NCI-H128 (cell line): Measurements from ENCODE around the gene CHIC2.
"Not testable (repeated sequence)": the region's sequence is repeated elsewhere in the genome, so short reads cannot be mapped to it uniquely, and the experiment has no call there.

Experiments
- DNase-seq: peaks from one replicate; lab custom pipeline; 2025; ENCODE audit not compliant: unreplicated experiment; lab: John Stamatoyannopoulos, UW

Gene CHIC2

GRCh38 chr4:54061873-54062272, 2.5 kb downstream of the CHIC2 start:
- DNase-seq = no peak

- DNase-seq = no peak
Measured at GRCh38 chr4:54061067-54061466, 3.3 kb downstream of the CHIC2 start.

GRCh38 chr4:54060116-54060515, 4.3 kb downstream of the CHIC2 start:
- no peak for DNase-seq

GRCh38 chr4:54058171-54058570, 6.2 kb downstream of the CHIC2 start:
- no peak for DNase-seq

GRCh38 chr4:54056360-54056759, 8.0 kb downstream of the CHIC2 start:
- no peak for DNase-seq

GRCh38 chr4:54055494-54055893, 8.9 kb downstream of the CHIC2 start:
- DNase-seq = no peak

- DNase-seq = no peak
Measured at GRCh38 chr4:54054501-54054900, 9.9 kb downstream of the CHIC2 start.

- not testable (repeated sequence) for DNase-seq
Measured at GRCh38 chr4:54053322-54053721, 11.1 kb downstream of the CHIC2 start.

- no peak for DNase-seq
Measured at GRCh38 chr4:54050214-54050904, 14.0 kb downstream of the CHIC2 start.

- not testable (repeated sequence) for DNase-seq
Measured at GRCh38 chr4:54043630-54044029, 20.8 kb downstream of the CHIC2 start.

GRCh38 chr4:54041933-54042332, 22.5 kb downstream of the CHIC2 start:
- DNase-seq = no peak

GRCh38 chr4:54041100-54041499, 23.3 kb downstream of the CHIC2 start:
- no peak for DNase-seq

- DNase-seq = no peak
Measured at GRCh38 chr4:54038056-54038455, 26.3 kb downstream of the CHIC2 start.

- DNase-seq = no peak
Measured at GRCh38 chr4:54036184-54036583, 28.2 kb downstream of the CHIC2 start.

GRCh38 chr4:54032558-54033135, 31.8 kb downstream of the CHIC2 start:
- DNase-seq = no peak

GRCh38 chr4:54027311-54027710, 37.1 kb downstream of the CHIC2 start:
- DNase-seq = no peak

- no peak for DNase-seq
Measured at GRCh38 chr4:54025582-54025981, 38.8 kb downstream of the CHIC2 start.

- not testable (repeated sequence) for DNase-seq
Measured at GRCh38 chr4:54023019-54023418, 41.4 kb downstream of the CHIC2 start.

GRCh38 chr4:54017974-54018373, 46.4 kb downstream of the CHIC2 start:
- DNase-seq = no peak

- DNase-seq = no peak
Measured at GRCh38 chr4:54017308-54017707, 47.1 kb downstream of the CHIC2 start.

- no peak for DNase-seq
Measured at GRCh38 chr4:54016504-54016903, 47.9 kb downstream of the CHIC2 start.

- no peak for DNase-seq
Measured at GRCh38 chr4:54015423-54016030, 48.9 kb downstream of the CHIC2 start.
